Mesenchymal stem cell (in vitro differentiated cells and primary cell): ENCODE measurements around the gene MEIS2.
A peak's percentile ranks its signal among the peaks of the same experiment; 100 is the strongest.

Experiments used
- DNase-seq: peaks from one replicate; pipeline ENCODE4 v3.0.0-alpha.2; 2013
- H2AFZ ChIP-seq: one replicate; pipeline ENCODE4 v1.6.1; 2013; ENCODE audit warnings: low read depth, mild to moderate bottlenecking, control low read depth, inconsistent platforms, low read length, moderate library complexity
- H2AK5ac ChIP-seq: 2 replicates; pipeline ENCODE4 v1.6.1; 2013; ENCODE audit warnings: low read length, moderate library complexity, mild to moderate bottlenecking, inconsistent platforms; ENCODE audit not compliant: severe bottlenecking
- H2BK120ac ChIP-seq: one replicate; pipeline ENCODE4 v1.6.1; 2013; ENCODE audit warnings: low read depth, mild to moderate bottlenecking, inconsistent platforms, low read length, moderate library complexity
- H2BK12ac ChIP-seq, 2 experiments: one replicate each; pipeline ENCODE4 v1.6.1; 2013; ENCODE audit warnings: inconsistent platforms in 2 of 2, low read length in 2 of 2, mild to moderate bottlenecking in 2 of 2, moderate library complexity in 2 of 2, control low read depth in 1 of 2
- H2BK15ac ChIP-seq: one replicate; pipeline ENCODE4 v1.6.1; 2013; ENCODE audit warnings: mild to moderate bottlenecking, low read depth, inconsistent platforms; ENCODE audit not compliant: poor library complexity, severe bottlenecking
- H2BK5ac ChIP-seq: 2 replicates; pipeline ENCODE4 v1.6.1; 2013; ENCODE audit warnings: low read depth, mild to moderate bottlenecking, low read length, control low read depth, inconsistent platforms; ENCODE audit not compliant: poor library complexity, severe bottlenecking
- H3K14ac ChIP-seq, 2 experiments: one replicate each; pipeline ENCODE4 v1.6.1; 2013; ENCODE audit warnings: inconsistent platforms in 2 of 2, low read length in 2 of 2, control low read depth in 1 of 2, mild to moderate bottlenecking in 1 of 2, moderate library complexity in 1 of 2
- H3K18ac ChIP-seq, 2 experiments: one replicate each; pipeline ENCODE4 v1.6.1; 2013; ENCODE audit warnings: inconsistent platforms in 2 of 2, low read length in 2 of 2, control low read depth in 1 of 2, low read depth in 1 of 2, mild to moderate bottlenecking in 1 of 2
- H3K23ac ChIP-seq, 2 experiments: one replicate each; pipeline ENCODE4 v1.6.1; 2013; ENCODE audit warnings: inconsistent platforms in 2 of 2, low read length in 2 of 2, mild to moderate bottlenecking in 2 of 2, moderate library complexity in 2 of 2, control low read depth in 1 of 2
- H3K27ac ChIP-seq: 2 replicates; pipeline ENCODE4 v1.5.1; 2013; ENCODE audit warnings: mild to moderate bottlenecking, moderate library complexity, low read length, control low read depth, inconsistent platforms; ENCODE audit not compliant: poor library complexity, severe bottlenecking
- H3K27me3 ChIP-seq, 2 experiments: 2 replicates each; pipeline versions ENCODE4 v1.6.1 to v1.7.0; 2013; ENCODE audit warnings: low read length in 2 of 2, mild to moderate bottlenecking in 2 of 2, moderate library complexity in 2 of 2, control low read depth in 1 of 2, inconsistent platforms in 1 of 2; ENCODE audit not compliant: control insufficient read depth in 1 of 2, insufficient read depth in 1 of 2
- H3K36me3 ChIP-seq, 2 experiments: 2 replicates each; pipeline versions ENCODE4 v1.6.1 to v1.7.0; 2013; ENCODE audit warnings: low read length in 2 of 2, control low read depth in 1 of 2, inconsistent platforms in 1 of 2, low read depth in 1 of 2, mild to moderate bottlenecking in 1 of 2; ENCODE audit not compliant: insufficient read depth in 2 of 2, control insufficient read depth in 1 of 2
- H3K4ac ChIP-seq, 2 experiments: one replicate each; pipeline ENCODE4 v1.6.1; 2013; ENCODE audit warnings: inconsistent platforms in 2 of 2, low read length in 2 of 2, mild to moderate bottlenecking in 2 of 2, moderate library complexity in 2 of 2, control low read depth in 1 of 2, low read depth in 1 of 2
- H3K4me1 ChIP-seq: 2 replicates; pipeline ENCODE4 v1.6.1; 2013; ENCODE audit warnings: low read depth, low read length, control low read depth; ENCODE audit not compliant: control insufficient read depth, insufficient read depth
- H3K4me2 ChIP-seq: 2 replicates; pipeline ENCODE4 v1.6.1; 2013; ENCODE audit warnings: low read length, mild to moderate bottlenecking, inconsistent platforms; ENCODE audit not compliant: poor library complexity, severe bottlenecking
- H3K4me3 ChIP-seq, 2 experiments: 2 replicates each; pipeline versions ENCODE4 v1.5.1 to v1.7.0; 2013; ENCODE audit warnings: low read length in 2 of 2, mild to moderate bottlenecking in 2 of 2, control low read depth in 1 of 2, low read depth in 1 of 2; ENCODE audit not compliant: insufficient read depth in 1 of 2
- H3K79me1 ChIP-seq: replicated peaks from 2 replicates; pipeline ENCODE4 v1.6.1; 2013; ENCODE audit warnings: mild to moderate bottlenecking, control low read depth, low read length, inconsistent platforms; ENCODE audit not compliant: poor library complexity, severe bottlenecking
- H3K9ac ChIP-seq: 2 replicates; pipeline ENCODE4 v1.7.0; 2013; ENCODE audit warnings: mild to moderate bottlenecking, low read length, moderate library complexity
- H3K9me3 ChIP-seq: 2 replicates; pipeline ENCODE4 v1.7.0; 2013; ENCODE audit warnings: mild to moderate bottlenecking, low read length; ENCODE audit not compliant: control insufficient read depth
- H4K8ac ChIP-seq: one replicate; pipeline ENCODE4 v1.6.1; 2013; ENCODE audit warnings: inconsistent platforms, mild to moderate bottlenecking, low read length, moderate library complexity
- H4K91ac ChIP-seq: one replicate; pipeline ENCODE4 v1.6.1; 2013; ENCODE audit warnings: mild to moderate bottlenecking, low read length, inconsistent platforms
- WGBS: methylation state at CpG from one replicate; pipeline ENCODE4 v1.1.7; 2013; ENCODE audit warnings: mixed read lengths; 5-methylcytosine and 5-hydroxymethylcytosine counted together

The MEIS2 gene

GRCh38 chr15:37004981-37005735 lies 95.2 kb downstream of the MEIS2 start:
- Histone ChIP-seq H3K27ac (no peak overlapping the region), H3K14ac (no peak overlapping the region), H4K8ac (no peak overlapping the region), H3K23ac (no peak overlapping the region), H2AFZ (no peak overlapping the region), H3K27me3 (no peaks in the 10 kb centered on the region), H2AK5ac (no peak overlapping the region), H3K9me3 (no peaks in the 10 kb centered on the region), H4K91ac (no peak overlapping the region), H2BK12ac (no peak overlapping the region), H3K4me3 (no peak overlapping the region), H3K36me3 (peaks cover 4 to 32% of the 10 kb centered on the region in 2 experiments), H2BK5ac (no peak overlapping the region), H3K9ac (no peak overlapping the region), H3K18ac (no peak overlapping the region), H2BK15ac (no peak overlapping the region), H3K4ac (no peak overlapping the region), H3K79me1 (peaks cover 21% of the 10 kb centered on the region), H2BK120ac (no peak overlapping the region), H3K4me2 (no peak overlapping the region), H3K4me1 (peaks cover 1% of the 10 kb centered on the region)
- WGBS: 81% methylated on average over 7 of the region's 8 CpGs
- DNase-seq: no peak

- Histone ChIP-seq H3K4me1 (peaks cover 1% of the 10 kb centered on the region), H3K4me2 (no peak overlapping the region), H3K27me3 (no peaks in the 10 kb centered on the region), H3K9ac (no peak overlapping the region), H2AK5ac (no peak overlapping the region), H3K14ac (no peak overlapping the region), H3K4ac (no peak overlapping the region), H3K9me3 (no peaks in the 10 kb centered on the region), H3K36me3 (peaks cover 4 to 29% of the 10 kb centered on the region in 2 experiments), H2BK12ac (no peak overlapping the region), H3K18ac (no peak overlapping the region), H4K8ac (no peak overlapping the region), H2BK5ac (no peak overlapping the region), H3K79me1 (peaks cover 23% of the 10 kb centered on the region), H4K91ac (no peak overlapping the region), H3K4me3 (no peak overlapping the region), H3K27ac (no peak overlapping the region), H2BK15ac (no peak overlapping the region), H2AFZ (no peak overlapping the region), H3K23ac (no peak overlapping the region), H2BK120ac (no peak overlapping the region)
- no peak for DNase-seq
- 96% methylated on average over 4 of the region's 4 CpGs for whole genome bisulfite sequencing
These were observed 95.9 kb downstream of the MEIS2 start for GRCh38 chr15:37004373-37004869.

- peak overlapping the region in 1 of 2 experiments; percentile 76 for H3K14ac ChIP-seq
- H3K4ac ChIP-seq: no peak overlapping the region
- peak; percentile 27 for DNase-seq
- no peak overlapping the region for H4K91ac ChIP-seq
- H2BK12ac ChIP-seq: peak overlapping the region in 1 of 2 experiments; percentile 83
- H3K4me3 ChIP-seq: no peak overlapping the region
- no peaks in the 10 kb centered on the region for H3K9me3 ChIP-seq
- H3K27me3 ChIP-seq: no peaks in the 10 kb centered on the region
- no peak overlapping the region for H2AK5ac ChIP-seq
- H3K79me1 ChIP-seq: peaks cover 20% of the 10 kb centered on the region
- H2BK5ac ChIP-seq: no peak overlapping the region
- H3K36me3 ChIP-seq: peaks cover 4 to 35% of the 10 kb centered on the region in 2 experiments
- H2BK120ac ChIP-seq: no peak overlapping the region
- WGBS: 63% methylated on average over 2 of the region's 4 CpGs
- no peak overlapping the region for H3K27ac ChIP-seq
- H2BK15ac ChIP-seq: no peak overlapping the region
- no peak overlapping the region for H4K8ac ChIP-seq
- no peak overlapping the region for H3K9ac ChIP-seq
- H3K18ac ChIP-seq: peak overlapping the region in 1 of 2 experiments; percentile 38
- H2AFZ ChIP-seq: no peak overlapping the region
- H3K4me1 ChIP-seq: peaks cover 1% of the 10 kb centered on the region
- no peak overlapping the region for H3K23ac ChIP-seq
- no peak overlapping the region for H3K4me2 ChIP-seq
These were observed 98.2 kb downstream of the MEIS2 start for GRCh38 chr15:37002041-37002672.

DNA sequence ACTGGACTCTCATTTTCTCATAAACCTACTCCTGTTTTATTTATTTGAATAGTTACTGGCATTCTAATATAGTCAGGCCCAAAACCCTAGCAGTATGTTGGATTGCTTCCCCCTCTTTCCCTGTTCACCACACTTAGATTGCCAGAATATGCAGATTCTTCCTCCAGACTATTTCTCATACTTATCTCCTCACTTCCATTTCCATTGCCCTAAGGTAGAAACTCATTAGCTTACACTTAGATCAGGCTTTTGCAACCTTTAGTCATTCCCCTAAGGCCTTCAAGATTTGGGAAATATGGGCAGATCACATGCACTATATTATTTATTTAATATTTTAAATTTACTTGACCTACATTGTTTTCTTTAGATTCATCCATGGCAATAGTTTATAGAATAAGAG lies 98.9 kb downstream of the MEIS2 start:
- no peak overlapping the region for H3K4ac ChIP-seq
- H4K91ac ChIP-seq: no peak overlapping the region

More for the DNA sequence above, 98.9 kb downstream of the MEIS2 start:
- H4K8ac ChIP-seq: no peak overlapping the region
- H3K36me3 ChIP-seq: peaks cover 4 to 35% of the 10 kb centered on the region in 2 experiments
- H2BK120ac ChIP-seq: no peak overlapping the region
- peaks cover 1% of the 10 kb centered on the region for H3K4me1 ChIP-seq
- no peak overlapping the region for H2BK15ac ChIP-seq
- H3K9me3 ChIP-seq: no peaks in the 10 kb centered on the region
- H3K4me2 ChIP-seq: no peak overlapping the region
- no peak overlapping the region for H3K4me3 ChIP-seq
- H2AFZ ChIP-seq: no peak overlapping the region
- no peak overlapping the region for H3K9ac ChIP-seq
- H2AK5ac ChIP-seq: no peak overlapping the region
- H3K14ac ChIP-seq: no peak overlapping the region
- no peak overlapping the region for H3K27ac ChIP-seq
- H3K79me1 ChIP-seq: peaks cover 18% of the 10 kb centered on the region
- no peak overlapping the region for H2BK12ac ChIP-seq
- H3K18ac ChIP-seq: no peak overlapping the region
- no peak overlapping the region for H2BK5ac ChIP-seq
- no peaks in the 10 kb centered on the region for H3K27me3 ChIP-seq
- no peak overlapping the region for H3K23ac ChIP-seq
- DNase-seq: no peak
